HepG2 (cell line): ENCODE measurements around the gene KDM7A. TPM values are rescaled to one million over a fixed set of nuclear protein-coding genes. Genes with fewer than 3 reads are reported as not detected.

Experiments
- DNMT3B ChIP-seq: conservative IDR thresholded peaks from 2 replicates; pipeline ENCODE4 v1.6.1; 2016; ENCODE audit warnings: missing biosample characterization, control low read depth
- FOXA1 ChIP-seq, 2 experiments: fragments of 450-650 bp in 1 of 2; sonication (generic) in 1 of 2; formaldehyde crosslinking in 1 of 2; IDR thresholded peaks; 2 replicates each; pipeline versions ENCODE4 v1.4.0 to v1.6.1; 2016 to 2020; ENCODE audit warnings: missing genetic modification reagents in 1 of 2
- FOXJ3 ChIP-seq: sonication (generic); formaldehyde crosslinking; IDR thresholded peaks from 2 replicates; pipeline ENCODE4 v1.4.0; 2020; ENCODE audit warnings: missing genetic modification reagents, mild to moderate bottlenecking, borderline replicate concordance
- HNRNPL ChIP-seq: fragments of 200-400 bp; formaldehyde crosslinking; IDR thresholded peaks from 2 replicates; pipeline ENCODE4 v1.6.1; 2017; ENCODE audit warnings: mild to moderate bottlenecking, low read depth, low read length
- HOXA7 ChIP-seq: sonication (generic); formaldehyde crosslinking; IDR thresholded peaks from 2 replicates; pipeline ENCODE4 v1.8.1; 2022; ENCODE audit warnings: mild to moderate bottlenecking, missing genetic modification reagents, moderate library complexity
- RXRA ChIP-seq: sonication (generic); formaldehyde crosslinking; IDR thresholded peaks from 2 replicates; pipeline ENCODE4 v1.5.1; 2020; ENCODE audit warnings: missing genetic modification reagents
- SETDB1 ChIP-seq: sonication (generic); formaldehyde crosslinking; IDR thresholded peaks from 2 replicates; pipeline ENCODE4 v1.5.1; 2020; ENCODE audit warnings: missing genetic modification reagents, mild to moderate bottlenecking, borderline replicate concordance
- ZMAT3 ChIP-seq: sonication (generic); formaldehyde crosslinking; conservative IDR thresholded peaks from 2 replicates; pipeline ENCODE4 v1.7.0; 2021; ENCODE audit warnings: missing genetic modification reagents
- ZNF496 ChIP-seq: sonication (generic); formaldehyde crosslinking; IDR thresholded peaks from 2 replicates; pipeline ENCODE4 v1.8.1; 2023; ENCODE audit warnings: mild to moderate bottlenecking, moderate library complexity, missing genetic modification reagents; ENCODE audit not compliant: insufficient replicate concordance
- ZNF589 ChIP-seq: sonication (generic); formaldehyde crosslinking; conservative IDR thresholded peaks from 2 replicates; pipeline ENCODE4 v1.8.0; 2022; ENCODE audit warnings: mild to moderate bottlenecking, moderate library complexity, missing genetic modification reagents
- ZNF670 ChIP-seq: sonication (generic); formaldehyde crosslinking; IDR thresholded peaks from 2 replicates; pipeline ENCODE4 v1.8.0; 2022; ENCODE audit warnings: mild to moderate bottlenecking, missing genetic modification reagents, borderline replicate concordance
- ZNF772 ChIP-seq: sonication (generic); formaldehyde crosslinking; IDR thresholded peaks from 2 replicates; pipeline ENCODE4 v1.5.0; 2020; ENCODE audit warnings: mild to moderate bottlenecking, missing genetic modification reagents
- ZNF839 ChIP-seq: sonication (generic); formaldehyde crosslinking; IDR thresholded peaks from 2 replicates; pipeline ENCODE4 v1.4.0; 2020; ENCODE audit warnings: missing genetic modification reagents, mild to moderate bottlenecking, borderline replicate concordance
- ZSCAN21 ChIP-seq: sonication (generic); formaldehyde crosslinking; IDR thresholded peaks from 2 replicates; pipeline ENCODE4 v1.8.0; 2022; ENCODE audit warnings: mild to moderate bottlenecking, missing genetic modification reagents, moderate library complexity, borderline replicate concordance
- polyA plus RNA-seq, 8 experiments: library from polyadenylated mRNA; depleted of rRNA in 3 of 8; stranded (reverse) in 7 of 8; unstranded in 1 of 8; fragments of >200 nt; fragmentation: Illumina TruSeq in 4 of 8; extraction: Trizol in 4 of 8; gene quantifications; 2 replicates each; pipeline versions ENCODE4 v1.2.1 to v1.2.3, GENCODE V29; 2011 to 2016; ENCODE audit warnings: low read depth in 4 of 8, missing spikeins in 1 of 8, mixed read lengths in 1 of 8; ENCODE audit not compliant: insufficient read depth in 1 of 8
- total RNA-seq, 5 experiments: library from RNA; depleted of rRNA; stranded (reverse); fragments of >200 nt; fragmentation: Illumina TruSeq; extraction: Trizol; gene quantifications; 2 replicates each; pipeline ENCODE4 v1.2.3, GENCODE V29; 2016; ENCODE audit warnings: low read depth in 1 of 5
- TF ChIP-seq, protein P1 (sequence below): sonication (generic); formaldehyde crosslinking; IDR thresholded peaks from 2 replicates; pipeline ENCODE4 v1.4.0; 2020; ENCODE audit warnings: low read depth, mild to moderate bottlenecking, missing genetic modification reagents
- TF ChIP-seq, protein P2 (sequence below): sonication (generic); formaldehyde crosslinking; IDR thresholded peaks from 2 replicates; pipeline ENCODE4 v1.5.0; 2020; ENCODE audit warnings: mild to moderate bottlenecking, low read depth, missing genetic modification reagents, borderline replicate concordance
- TF ChIP-seq, protein P3 (sequence below): sonication (generic); formaldehyde crosslinking; IDR thresholded peaks from 2 replicates; pipeline ENCODE4 v1.9.0; 2021; ENCODE audit warnings: missing genetic modification reagents, mild to moderate bottlenecking, borderline replicate concordance
- TF ChIP-seq, protein P4 (sequence below): sonication (generic); formaldehyde crosslinking; IDR thresholded peaks from 2 replicates; pipeline ENCODE4 v1.5.0; 2020; ENCODE audit warnings: mild to moderate bottlenecking, missing genetic modification reagents, borderline replicate concordance
- TF ChIP-seq, protein P5 (sequence below): sonication (generic); formaldehyde crosslinking; IDR thresholded peaks from 2 replicates; pipeline ENCODE4 v1.4.0; 2020; ENCODE audit warnings: missing genetic modification reagents
- TF ChIP-seq, protein P6 (sequence below): IDR thresholded peaks from 2 replicates; pipeline ENCODE4 v1.6.1; 2016; ENCODE audit warnings: control low read depth

Gene KDM7A
- total and polyA plus RNA-seq, 2 of the 13 experiments (the other 11 are each of a cell fraction or from before 2014, with no cell fraction given), result 10.8 to 16.8 TPM

DNA sequence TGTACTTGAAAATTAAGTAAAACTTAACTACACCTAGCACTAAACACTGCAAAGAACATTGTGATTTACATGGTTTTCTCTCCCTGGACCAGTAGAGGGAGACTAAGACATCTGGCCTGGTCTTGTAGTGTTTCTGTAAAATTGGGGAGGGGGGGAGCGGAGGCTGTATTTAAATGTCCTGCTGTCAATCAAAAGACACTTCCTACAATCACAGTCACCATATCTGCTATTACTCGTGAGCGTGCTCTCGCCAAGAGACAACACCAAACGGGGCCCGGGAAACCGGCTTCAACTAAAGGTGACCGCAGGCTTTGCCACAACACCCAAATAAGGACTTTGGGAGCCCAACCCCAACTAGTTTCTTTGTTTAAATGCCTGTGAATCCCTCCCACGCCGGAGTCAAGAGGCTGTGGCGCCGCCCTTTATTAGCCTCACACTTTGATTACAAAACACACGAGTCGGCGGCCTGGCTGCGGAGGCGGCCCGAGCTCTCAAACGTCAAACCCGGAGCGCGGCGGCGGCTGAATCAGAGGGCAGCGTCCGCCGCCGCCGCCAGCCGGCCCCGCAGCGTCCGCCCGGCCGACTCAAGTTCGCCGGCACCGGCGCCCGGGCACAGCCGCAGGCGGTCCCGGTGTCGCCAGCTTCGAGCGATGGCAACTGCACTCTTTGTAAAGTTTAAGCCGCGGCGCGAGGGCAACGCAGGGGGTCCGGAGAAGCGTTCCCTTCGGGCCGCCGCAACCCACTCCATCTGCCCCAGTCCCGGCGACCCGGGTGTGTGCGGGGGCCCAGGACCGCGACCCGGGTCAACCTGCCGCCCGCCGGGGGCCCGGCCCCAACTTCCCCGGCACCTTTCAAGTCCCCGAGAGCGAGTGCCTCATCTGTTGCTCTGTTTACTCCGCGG is 1.3 kb downstream of the KDM7A start (continued):
- TF ChIP-seq, protein P1, sequence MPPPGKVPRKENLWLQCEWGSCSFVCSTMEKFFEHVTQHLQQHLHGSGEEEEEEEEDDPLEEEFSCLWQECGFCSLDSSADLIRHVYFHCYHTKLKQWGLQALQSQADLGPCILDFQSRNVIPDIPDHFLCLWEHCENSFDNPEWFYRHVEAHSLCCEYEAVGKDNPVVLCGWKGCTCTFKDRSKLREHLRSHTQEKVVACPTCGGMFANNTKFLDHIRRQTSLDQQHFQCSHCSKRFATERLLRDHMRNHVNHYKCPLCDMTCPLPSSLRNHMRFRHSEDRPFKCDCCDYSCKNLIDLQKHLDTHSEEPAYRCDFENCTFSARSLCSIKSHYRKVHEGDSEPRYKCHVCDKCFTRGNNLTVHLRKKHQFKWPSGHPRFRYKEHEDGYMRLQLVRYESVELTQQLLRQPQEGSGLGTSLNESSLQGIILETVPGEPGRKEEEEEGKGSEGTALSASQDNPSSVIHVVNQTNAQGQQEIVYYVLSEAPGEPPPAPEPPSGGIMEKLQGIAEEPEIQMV (CRISPR knock-in tag), result 0 out of 2 replicates have a peak, but pooled peaks have one; percentile 20
- TF ChIP-seq ZNF670 (CRISPR knock-in tag), result no peak
- TF ChIP-seq FOXJ3 (CRISPR knock-in tag), result no peak; the same call in 1 of the 2 replicates
- no peak for TF ChIP-seq HNRNPL
- TF ChIP-seq ZSCAN21 (CRISPR knock-in tag), result no peak
- TF ChIP-seq RXRA (CRISPR knock-in tag), result no peak
- TF ChIP-seq, protein P2, sequence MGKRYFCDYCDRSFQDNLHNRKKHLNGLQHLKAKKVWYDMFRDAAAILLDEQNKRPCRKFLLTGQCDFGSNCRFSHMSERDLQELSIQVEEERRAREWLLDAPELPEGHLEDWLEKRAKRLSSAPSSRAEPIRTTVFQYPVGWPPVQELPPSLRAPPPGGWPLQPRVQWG (CRISPR knock-in tag), result no peak
- no peak for TF ChIP-seq ZNF839 (CRISPR knock-in tag)
- TF ChIP-seq, protein P3, sequence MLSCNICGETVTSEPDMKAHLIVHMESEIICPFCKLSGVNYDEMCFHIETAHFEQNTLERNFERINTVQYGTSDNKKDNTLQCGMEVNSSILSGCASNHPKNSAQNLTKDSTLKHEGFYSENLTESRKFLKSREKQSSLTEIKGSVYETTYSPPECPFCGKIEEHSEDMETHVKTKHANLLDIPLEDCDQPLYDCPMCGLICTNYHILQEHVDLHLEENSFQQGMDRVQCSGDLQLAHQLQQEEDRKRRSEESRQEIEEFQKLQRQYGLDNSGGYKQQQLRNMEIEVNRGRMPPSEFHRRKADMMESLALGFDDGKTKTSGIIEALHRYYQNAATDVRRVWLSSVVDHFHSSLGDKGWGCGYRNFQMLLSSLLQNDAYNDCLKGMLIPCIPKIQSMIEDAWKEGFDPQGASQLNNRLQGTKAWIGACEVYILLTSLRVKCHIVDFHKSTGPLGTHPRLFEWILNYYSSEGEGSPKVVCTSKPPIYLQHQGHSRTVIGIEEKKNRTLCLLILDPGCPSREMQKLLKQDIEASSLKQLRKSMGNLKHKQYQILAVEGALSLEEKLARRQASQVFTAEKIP (CRISPR knock-in tag), result no peak
- no peak for TF ChIP-seq SETDB1 (CRISPR knock-in tag)
- TF ChIP-seq ZMAT3, result no peak; the same call in 1 of the 2 replicates
- TF ChIP-seq HOXA7 (CRISPR knock-in tag), result no peak
- TF ChIP-seq, protein P4, sequence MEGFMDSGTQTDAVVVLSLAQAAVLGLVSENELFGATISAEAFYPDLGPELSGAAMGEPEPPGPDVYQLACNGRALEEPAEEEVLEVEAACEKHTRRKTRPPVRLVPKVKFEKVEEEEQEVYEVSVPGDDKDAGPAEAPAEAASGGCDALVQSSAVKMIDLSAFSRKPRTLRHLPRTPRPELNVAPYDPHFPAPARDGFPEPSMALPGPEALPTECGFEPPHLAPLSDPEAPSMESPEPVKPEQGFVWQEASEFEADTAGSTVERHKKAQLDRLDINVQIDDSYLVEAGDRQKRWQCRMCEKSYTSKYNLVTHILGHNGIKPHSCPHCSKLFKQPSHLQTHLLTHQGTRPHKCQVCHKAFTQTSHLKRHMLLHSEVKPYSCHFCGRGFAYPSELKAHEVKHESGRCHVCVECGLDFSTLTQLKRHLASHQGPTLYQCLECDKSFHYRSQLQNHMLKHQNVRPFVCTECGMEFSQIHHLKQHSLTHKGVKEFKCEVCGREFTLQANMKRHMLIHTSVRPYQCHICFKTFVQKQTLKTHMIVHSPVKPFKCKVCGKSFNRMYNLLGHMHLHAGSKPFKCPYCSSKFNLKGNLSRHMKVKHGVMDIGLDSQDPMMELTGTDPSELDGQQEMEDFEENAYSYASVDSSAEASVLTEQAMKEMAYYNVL, result 0 out of 2 replicates have a peak, but pooled peaks have one; percentile 45
- TF ChIP-seq, protein P5, sequence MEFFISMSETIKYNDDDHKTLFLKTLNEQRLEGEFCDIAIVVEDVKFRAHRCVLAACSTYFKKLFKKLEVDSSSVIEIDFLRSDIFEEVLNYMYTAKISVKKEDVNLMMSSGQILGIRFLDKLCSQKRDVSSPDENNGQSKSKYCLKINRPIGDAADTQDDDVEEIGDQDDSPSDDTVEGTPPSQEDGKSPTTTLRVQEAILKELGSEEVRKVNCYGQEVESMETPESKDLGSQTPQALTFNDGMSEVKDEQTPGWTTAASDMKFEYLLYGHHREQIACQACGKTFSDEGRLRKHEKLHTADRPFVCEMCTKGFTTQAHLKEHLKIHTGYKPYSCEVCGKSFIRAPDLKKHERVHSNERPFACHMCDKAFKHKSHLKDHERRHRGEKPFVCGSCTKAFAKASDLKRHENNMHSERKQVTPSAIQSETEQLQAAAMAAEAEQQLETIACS (CRISPR knock-in tag), result peak; percentile 55
- TF ChIP-seq ZNF772 (CRISPR knock-in tag), result no peak
- TF ChIP-seq FOXA1 (IDR thresholded peaks at IDR 0.05), result no peak
- no peak for TF ChIP-seq FOXA1 (CRISPR knock-in tag; IDR thresholded peaks at IDR 0.05)
- no peak for TF ChIP-seq ZNF589 (CRISPR knock-in tag)
- TF ChIP-seq, protein P6, sequence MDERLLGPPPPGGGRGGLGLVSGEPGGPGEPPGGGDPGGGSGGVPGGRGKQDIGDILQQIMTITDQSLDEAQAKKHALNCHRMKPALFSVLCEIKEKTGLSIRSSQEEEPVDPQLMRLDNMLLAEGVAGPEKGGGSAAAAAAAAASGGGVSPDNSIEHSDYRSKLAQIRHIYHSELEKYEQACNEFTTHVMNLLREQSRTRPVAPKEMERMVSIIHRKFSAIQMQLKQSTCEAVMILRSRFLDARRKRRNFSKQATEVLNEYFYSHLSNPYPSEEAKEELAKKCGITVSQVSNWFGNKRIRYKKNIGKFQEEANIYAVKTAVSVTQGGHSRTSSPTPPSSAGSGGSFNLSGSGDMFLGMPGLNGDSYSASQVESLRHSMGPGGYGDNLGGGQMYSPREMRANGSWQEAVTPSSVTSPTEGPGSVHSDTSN (CRISPR knock-in tag), result peak; percentile 92
- no peak for TF ChIP-seq ZNF496 (CRISPR knock-in tag)
- TF ChIP-seq DNMT3B (CRISPR knock-in tag), result no peak
